ENCODE results near the gene NDUFS6. TPM values are rescaled to one million over a fixed set of nuclear protein-coding genes. Genes with fewer than 3 reads are reported as not detected.

NDUFS6 gene
- total and polyA plus RNA-seq, 10 donors = 18.2 to 74.2 (median 29.2) TPM

- Histone ChIP-seq H3K27ac (no peak overlapping the region), H3K9me3 (peaks cover 0 to 5% (median 0%) of the 10 kb centered on the region in 8 donors), H3K4me1 (peaks cover 0 to 7% (median 0%) of the 10 kb centered on the region in 6 donors), H3K4me3 (no peak overlapping the region), H3K36me3 (no peaks in the 10 kb centered on the region), H3K27me3 (replicated peaks in 1 of 7) (peaks cover 0 to 75% (median 18%) of the 10 kb centered on the region in 7 donors)
- intact Hi-C loops (cut with DNase I; ENCODE audit: low total_unique reads) = no loop called here
- TF ChIP-seq CTCF (IDR thresholded peaks at IDR 0.05 in 8 of 11, conservative IDR thresholded peaks at IDR 0.05 in 3 of 11) (no peak), POLR2AphosphoS5 (IDR thresholded peaks at IDR 0.05) (no peak), POLR2A (IDR thresholded peaks at IDR 0.05) (no peak)
- DNase-seq = no peak
- WGBS, 5 donors = 72 to 97% (median 89%) methylated on average over 1 of the region's 1 CpG
Observed at GRCh38 chr5:1845696-1846095, 44.5 kb downstream of the NDUFS6 start.

GRCh38 chr5:1846583-1846982, 45.4 kb downstream of the NDUFS6 start:
- WGBS, 5 donors = 83 to 87% (median 86%) methylated on average over 11 to 13 of the region's 13 CpGs
- H3K4me3 ChIP-seq = no peak overlapping the region
- no peak overlapping the region for H3K27ac ChIP-seq
- H3K27me3 ChIP-seq (replicated peaks in 1 of 7) = peaks cover 0 to 75% (median 21%) of the 10 kb centered on the region in 7 donors
- no peak for DNase-seq
- no peak for TF ChIP-seq POLR2A (IDR thresholded peaks at IDR 0.05)
- no peak for TF ChIP-seq POLR2AphosphoS5 (IDR thresholded peaks at IDR 0.05)
- TF ChIP-seq CTCF (IDR thresholded peaks at IDR 0.05 in 8 of 11, conservative IDR thresholded peaks at IDR 0.05 in 3 of 11) = no peak
- peaks cover 0 to 13% (median 0%) of the 10 kb centered on the region in 6 donors for H3K4me1 ChIP-seq
- no peaks in the 10 kb centered on the region for H3K36me3 ChIP-seq
- H3K9me3 ChIP-seq = peaks cover 0 to 5% (median 0%) of the 10 kb centered on the region in 8 donors
- intact Hi-C loops (cut with DNase I; ENCODE audit: low total_unique reads) = no loop called here

- intact Hi-C loops (cut with DNase I; ENCODE audit: low total_unique reads) = no loop called here
- Histone ChIP-seq H3K9me3 (peaks cover 0 to 5% (median 0%) of the 10 kb centered on the region in 8 donors), H3K4me1 (peaks cover 0 to 13% (median 0%) of the 10 kb centered on the region in 6 donors), H3K27me3 (replicated peaks in 1 of 7) (peaks cover 0 to 77% (median 26%) of the 10 kb centered on the region in 7 donors), H3K27ac (no peak overlapping the region), H3K36me3 (no peaks in the 10 kb centered on the region), H3K4me3 (no peak overlapping the region)
- TF ChIP-seq POLR2A (IDR thresholded peaks at IDR 0.05) (no peak), CTCF (IDR thresholded peaks at IDR 0.05 in 8 of 11, conservative IDR thresholded peaks at IDR 0.05 in 3 of 11) (no peak), POLR2AphosphoS5 (IDR thresholded peaks at IDR 0.05) (no peak)
- 60 to 74% (median 70%) methylated on average over 9 to 10 of the region's 10 CpGs for WGBS, 5 donors
- no peak for DNase-seq
Observed at GRCh38 chr5:1847056-1847455, 45.8 kb downstream of the NDUFS6 start.

- Histone ChIP-seq H3K4me1 (peaks cover 0 to 13% (median 0%) of the 10 kb centered on the region in 6 donors), H3K27ac (no peak overlapping the region), H3K36me3 (no peaks in the 10 kb centered on the region), H3K9me3 (peaks cover 0 to 5% (median 0%) of the 10 kb centered on the region in 8 donors), H3K4me3 (no peak overlapping the region), H3K27me3 (replicated peaks in 1 of 7) (peaks cover 0 to 79% (median 31%) of the 10 kb centered on the region in 7 donors)
- DNase-seq = no peak
- TF ChIP-seq POLR2AphosphoS5 (IDR thresholded peaks at IDR 0.05) (no peak), POLR2A (IDR thresholded peaks at IDR 0.05) (no peak), CTCF (IDR thresholded peaks at IDR 0.05 in 8 of 11, conservative IDR thresholded peaks at IDR 0.05 in 3 of 11) (no peak)
- intact Hi-C loops (cut with DNase I; ENCODE audit: low total_unique reads) = no loop called here
- 77 to 79% (median 78%) methylated on average over 9 of the region's 9 CpGs for WGBS, 5 donors
Observed at GRCh38 chr5:1847611-1848010, 46.4 kb downstream of the NDUFS6 start.
